ENCODE measurements around the gene FEZF1. TPM values are rescaled to one million over a fixed set of nuclear protein-coding genes. Genes with fewer than 3 reads are reported as not detected.

Gene FEZF1
- total RNA-seq, 1 donor from 2014 or later: 0.28 TPM

DNA sequence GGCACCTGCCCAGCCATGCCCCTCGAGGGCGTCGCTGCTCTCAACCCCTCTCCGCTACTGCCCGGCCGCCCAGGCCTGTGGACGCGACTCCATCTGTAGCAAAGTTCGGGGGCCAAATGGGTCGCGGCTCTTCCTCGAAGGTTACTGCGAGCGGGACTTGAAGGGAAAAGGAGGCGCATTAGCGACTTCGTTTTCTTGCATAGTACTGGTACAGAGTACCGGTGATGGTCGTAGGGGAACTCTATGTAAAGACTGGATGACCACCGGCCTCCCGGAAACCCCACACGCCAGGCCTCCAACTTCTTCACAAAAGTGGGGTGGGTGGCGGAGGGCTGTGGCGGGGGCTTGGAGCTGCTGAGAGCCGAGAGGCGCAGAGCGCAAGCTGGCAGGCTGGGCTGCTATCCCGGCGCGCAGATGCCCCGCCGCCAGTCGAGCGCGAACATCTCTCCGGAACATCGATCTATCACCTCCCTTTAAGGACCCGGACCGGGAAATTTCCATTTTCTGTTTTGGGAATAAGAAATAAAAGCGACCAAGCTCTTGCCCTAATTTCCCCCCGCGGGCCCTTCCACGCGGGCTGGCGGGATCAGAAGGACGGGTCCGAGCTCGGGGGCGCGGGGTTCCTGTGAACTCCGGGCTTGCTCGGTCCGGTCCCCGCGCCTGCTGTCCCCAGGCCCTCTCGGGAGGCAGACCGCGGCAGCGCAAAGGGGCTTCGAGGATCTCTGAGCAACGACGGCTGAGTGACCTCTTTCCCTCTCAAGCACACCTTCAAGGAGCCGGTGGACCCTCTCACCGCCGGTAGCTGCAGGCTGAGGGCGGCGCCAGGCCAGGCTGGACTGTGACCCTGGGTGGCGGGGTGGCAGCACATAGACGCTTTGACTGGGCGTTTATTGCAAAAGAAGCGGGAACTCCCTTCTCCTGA, 12.2 kb upstream of the FEZF1 start:
- TF ChIP-seq, protein P1, sequence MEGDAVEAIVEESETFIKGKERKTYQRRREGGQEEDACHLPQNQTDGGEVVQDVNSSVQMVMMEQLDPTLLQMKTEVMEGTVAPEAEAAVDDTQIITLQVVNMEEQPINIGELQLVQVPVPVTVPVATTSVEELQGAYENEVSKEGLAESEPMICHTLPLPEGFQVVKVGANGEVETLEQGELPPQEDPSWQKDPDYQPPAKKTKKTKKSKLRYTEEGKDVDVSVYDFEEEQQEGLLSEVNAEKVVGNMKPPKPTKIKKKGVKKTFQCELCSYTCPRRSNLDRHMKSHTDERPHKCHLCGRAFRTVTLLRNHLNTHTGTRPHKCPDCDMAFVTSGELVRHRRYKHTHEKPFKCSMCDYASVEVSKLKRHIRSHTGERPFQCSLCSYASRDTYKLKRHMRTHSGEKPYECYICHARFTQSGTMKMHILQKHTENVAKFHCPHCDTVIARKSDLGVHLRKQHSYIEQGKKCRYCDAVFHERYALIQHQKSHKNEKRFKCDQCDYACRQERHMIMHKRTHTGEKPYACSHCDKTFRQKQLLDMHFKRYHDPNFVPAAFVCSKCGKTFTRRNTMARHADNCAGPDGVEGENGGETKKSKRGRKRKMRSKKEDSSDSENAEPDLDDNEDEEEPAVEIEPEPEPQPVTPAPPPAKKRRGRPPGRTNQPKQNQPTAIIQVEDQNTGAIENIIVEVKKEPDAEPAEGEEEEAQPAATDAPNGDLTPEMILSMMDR (IDR thresholded peaks at IDR 0.05; ENCODE audit: unreplicated experiment): no peak
- peak; percentile 26 for DNase-seq (ENCODE audit: low spot score)
- peaks cover 21% of the 10 kb centered on the region for H3K27me3 Mint-ChIP-seq (ENCODE audit: unreplicated experiment)
- H3K4me1 Mint-ChIP-seq (ENCODE audit: unreplicated experiment): peaks cover 18% of the 10 kb centered on the region
- no peaks in the 10 kb centered on the region for H3K9me3 Mint-ChIP-seq (ENCODE audit: unreplicated experiment)
- no peak overlapping the region for H3K27ac Mint-ChIP-seq (ENCODE audit: unreplicated experiment)
- peak overlapping the region; percentile 43 for H3K4me3 Mint-ChIP-seq (ENCODE audit: unreplicated experiment)
- H3K36me3 Mint-ChIP-seq (ENCODE audit: low read depth, unreplicated experiment): peaks cover 5% of the 10 kb centered on the region

DNA sequence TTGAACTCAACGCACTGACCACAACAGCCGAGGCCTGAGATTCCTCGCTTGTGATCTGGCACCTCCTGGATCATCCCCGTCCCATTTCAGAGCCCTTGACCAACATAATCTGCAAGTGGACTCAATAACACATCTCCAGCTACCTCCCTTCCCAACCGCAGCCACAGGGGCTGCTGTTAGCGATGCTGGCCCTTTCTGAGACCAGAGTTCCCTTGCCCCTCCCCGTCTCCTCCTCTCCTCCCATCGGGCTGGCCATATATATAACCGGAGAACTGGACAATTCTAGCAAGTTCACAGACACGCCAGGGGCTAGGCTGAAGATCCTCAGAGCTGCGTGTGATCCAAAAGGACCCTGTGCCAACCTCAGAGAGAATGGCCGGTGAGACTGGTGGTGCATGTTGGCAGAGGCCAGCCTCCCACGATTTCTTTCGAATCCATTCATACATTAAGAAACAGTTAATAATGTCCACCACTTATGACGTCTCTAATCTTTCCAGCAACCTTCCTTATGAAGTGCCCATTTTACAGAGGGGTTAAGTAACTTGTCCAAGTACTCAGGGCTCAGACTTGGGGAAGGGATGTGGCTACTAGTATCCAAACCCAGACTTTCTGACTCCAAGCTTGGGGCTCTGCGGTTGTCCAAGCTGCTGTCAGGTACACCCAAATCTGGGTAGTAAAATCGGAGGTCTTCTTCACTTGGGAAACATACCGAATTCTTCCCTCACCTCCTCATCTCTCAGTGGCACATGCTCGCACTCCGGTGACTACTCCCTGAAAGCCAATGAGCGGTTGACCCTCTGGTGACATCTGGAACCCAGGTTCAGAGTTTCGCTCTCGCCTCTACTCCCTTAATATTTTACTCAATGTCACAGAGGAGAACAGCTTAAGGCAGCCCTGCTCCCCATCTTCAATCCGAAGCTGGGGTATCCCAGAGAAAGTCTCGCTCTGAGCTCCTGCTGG, 11.2 kb upstream of the FEZF1 start:
- Mint-ChIP-seq H3K4me1 (ENCODE audit: unreplicated experiment) (peaks cover 25% of the 10 kb centered on the region), H3K27ac (ENCODE audit: unreplicated experiment) (no peak overlapping the region), H3K36me3 (ENCODE audit: low read depth, unreplicated experiment) (peaks cover 5% of the 10 kb centered on the region), H3K9me3 (ENCODE audit: unreplicated experiment) (no peaks in the 10 kb centered on the region), H3K4me3 (ENCODE audit: unreplicated experiment) (peak overlapping the region; percentile 40), H3K27me3 (ENCODE audit: unreplicated experiment) (peaks cover 27% of the 10 kb centered on the region)
- no peak for DNase-seq (ENCODE audit: low spot score)
- TF ChIP-seq, protein P1 (IDR thresholded peaks at IDR 0.05; ENCODE audit: unreplicated experiment): no peak

DNA sequence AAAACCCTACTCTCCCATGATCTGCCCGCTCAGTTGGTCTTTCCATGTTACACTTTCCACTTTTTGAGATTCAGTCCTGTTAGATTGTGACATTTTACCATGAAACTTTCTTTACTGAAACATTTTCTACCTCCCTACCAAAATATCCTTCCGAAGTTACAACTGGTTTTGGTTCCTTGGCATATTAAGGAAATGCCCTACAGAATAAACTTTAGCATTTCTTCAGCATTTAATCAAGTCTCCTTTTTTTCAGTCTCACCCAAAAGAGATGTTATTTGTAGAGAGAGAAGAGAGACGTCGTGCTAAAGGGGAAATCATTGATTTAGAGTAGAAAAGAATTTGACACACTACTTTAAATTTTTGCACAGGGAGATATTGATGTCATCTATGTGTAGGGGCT, 9.7 kb upstream of the FEZF1 start:
- Mint-ChIP-seq H3K36me3 (ENCODE audit: low read depth, unreplicated experiment) (peaks cover 5% of the 10 kb centered on the region), H3K27ac (ENCODE audit: unreplicated experiment) (no peak overlapping the region), H3K27me3 (ENCODE audit: unreplicated experiment) (peaks cover 33% of the 10 kb centered on the region), H3K4me1 (ENCODE audit: unreplicated experiment) (peaks cover 27% of the 10 kb centered on the region), H3K4me3 (ENCODE audit: unreplicated experiment) (no peak overlapping the region), H3K9me3 (ENCODE audit: unreplicated experiment) (no peaks in the 10 kb centered on the region)
- TF ChIP-seq, protein P1 (IDR thresholded peaks at IDR 0.05; ENCODE audit: unreplicated experiment): no peak
- no peak for DNase-seq (ENCODE audit: low spot score)

DNA sequence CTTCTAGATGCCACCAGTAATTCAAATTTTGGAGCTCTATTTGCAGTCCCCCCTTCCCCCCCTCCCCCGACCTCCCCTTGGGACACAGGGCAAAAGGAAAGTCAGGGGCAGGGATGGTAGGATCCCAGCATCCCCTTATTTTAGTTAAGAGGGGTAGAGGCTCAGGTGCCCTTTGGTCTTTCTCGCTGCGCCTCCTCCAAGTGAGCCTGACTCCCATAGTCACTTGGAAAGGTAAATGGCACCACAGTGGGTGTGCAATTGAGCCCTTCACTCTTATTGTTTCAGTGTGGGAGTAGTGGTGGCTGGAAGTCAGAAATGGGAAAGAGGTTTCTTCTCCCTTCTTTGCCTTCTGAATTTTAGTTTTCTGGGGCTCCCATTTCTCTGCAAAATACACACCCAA, 8.2 kb upstream of the FEZF1 start:
- Mint-ChIP-seq H3K27me3 (ENCODE audit: unreplicated experiment) (peaks cover 33% of the 10 kb centered on the region), H3K4me1 (ENCODE audit: unreplicated experiment) (peaks cover 27% of the 10 kb centered on the region), H3K4me3 (ENCODE audit: unreplicated experiment) (no peak overlapping the region), H3K36me3 (ENCODE audit: low read depth, unreplicated experiment) (peaks cover 5% of the 10 kb centered on the region), H3K9me3 (ENCODE audit: unreplicated experiment) (no peaks in the 10 kb centered on the region), H3K27ac (ENCODE audit: unreplicated experiment) (no peak overlapping the region)
- no peak for DNase-seq (ENCODE audit: low spot score)
- TF ChIP-seq, protein P1 (IDR thresholded peaks at IDR 0.05; ENCODE audit: unreplicated experiment): no peak
